Stimulated activated naive B cell treated with anti-CD40 and anti-IgM and Interleukin-4, amounts not matched to agents 10 μg/mL and 1 μg/mL and 100 μg/mL, for 72 hours (primary cell): ENCODE data around the gene SGCG.
"Not testable (repeated sequence)": the region's sequence is repeated elsewhere in the genome, so short reads cannot be mapped to it uniquely, and the experiment has no call there.

Experiments used
- ATAC-seq, 2 donors: fragments of 150-1000 bp; cut with Tn5 transposase; replicated peaks; 2 replicates each; pipeline ENCODE4 v1.10.0; 2021; ENCODE audit warnings: moderate library complexity in 1 of 2
- DNase-seq: peaks from one replicate; pipeline ENCODE4 v3.0.0; 2021
- H3K27ac Mint-ChIP-seq: one replicate; pipeline ENCODE4 v1.8.0; 2022; ENCODE audit warnings: mild to moderate bottlenecking, mixed read lengths
- H3K27me3 Mint-ChIP-seq, 2 donors: one replicate each; pipeline ENCODE4 v1.8.0; 2022; ENCODE audit warnings: mixed read lengths in 2 of 2
- H3K36me3 Mint-ChIP-seq, 2 donors: one replicate each; pipeline ENCODE4 v1.8.0; 2022; ENCODE audit warnings: mixed read lengths in 2 of 2, mild to moderate bottlenecking in 1 of 2
- H3K4me1 Mint-ChIP-seq, 2 donors: one replicate each; pipeline ENCODE4 v1.8.0; 2022; ENCODE audit warnings: mixed read lengths in 2 of 2, mild to moderate bottlenecking in 1 of 2
- H3K4me3 Mint-ChIP-seq, 2 donors: one replicate each; pipeline ENCODE4 v1.8.0; 2022; ENCODE audit warnings: mild to moderate bottlenecking in 2 of 2, mixed read lengths in 2 of 2, moderate library complexity in 1 of 2
- H3K9me3 Mint-ChIP-seq, 2 donors: one replicate each; pipeline ENCODE4 v1.8.0; 2022; ENCODE audit warnings: mixed read lengths in 2 of 2, mild to moderate bottlenecking in 1 of 2

The SGCG gene

DNA sequence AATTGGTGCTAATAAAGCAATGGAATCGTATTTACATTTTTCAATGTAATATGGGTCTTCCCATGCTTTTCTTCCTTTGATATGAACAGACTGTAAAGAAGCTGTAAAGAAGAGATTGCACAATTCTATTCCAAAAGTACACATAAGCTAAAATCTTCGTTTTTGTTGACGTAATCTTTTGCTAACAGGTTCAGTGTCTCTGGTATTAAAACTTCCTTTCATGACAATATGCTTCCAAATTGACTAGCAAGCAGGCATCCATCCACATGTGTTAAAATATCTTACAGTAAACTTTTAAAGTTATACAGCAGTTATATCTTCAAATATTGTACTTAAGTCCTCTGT is 19.3 kb upstream of the SGCG start:
- H3K9me3 Mint-ChIP-seq, result no peaks in the 10 kb centered on the region
- peaks cover 3 to 8% of the 10 kb centered on the region in 2 donors for H3K4me1 Mint-ChIP-seq
- H3K36me3 Mint-ChIP-seq, result peaks cover 0 to 2% of the 10 kb centered on the region in 2 donors
- no peak overlapping the region for H3K27ac Mint-ChIP-seq
- DNase-seq (no peak), ATAC-seq (no peak)
- no peak overlapping the region for H3K4me3 Mint-ChIP-seq
- peaks cover 27 to 31% of the 10 kb centered on the region in 2 donors for H3K27me3 Mint-ChIP-seq

DNA sequence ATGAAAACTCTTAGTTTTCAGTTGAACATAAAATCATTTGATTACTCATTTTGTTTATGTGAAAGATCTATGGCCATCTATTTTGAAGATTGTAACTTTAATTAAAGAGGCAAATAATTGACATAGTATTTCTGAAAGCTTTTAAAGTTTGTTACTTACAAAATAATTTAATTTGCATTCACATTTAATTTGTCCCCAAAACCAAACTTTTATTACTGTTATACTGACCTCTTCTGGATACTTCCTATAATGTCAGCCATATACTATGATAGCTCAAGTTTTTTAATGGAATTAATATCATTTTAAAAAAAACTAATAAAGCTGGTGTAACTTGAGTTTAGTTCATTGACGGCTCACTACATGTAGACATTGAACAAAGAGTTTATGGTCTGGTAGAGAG is 4.9 kb upstream of the SGCG start:
- Mint-ChIP-seq H3K27ac (no peak overlapping the region), H3K4me3 (no peak overlapping the region), H3K27me3 (peaks cover 0 to 5% of the 10 kb centered on the region in 2 donors), H3K9me3 (peaks cover 7 to 9% of the 10 kb centered on the region in 2 donors), H3K36me3 (peaks cover 0 to 3% of the 10 kb centered on the region in 2 donors), H3K4me1 (no peaks in the 10 kb centered on the region)
- ATAC-seq, result no peak
- no peak for DNase-seq

DNA sequence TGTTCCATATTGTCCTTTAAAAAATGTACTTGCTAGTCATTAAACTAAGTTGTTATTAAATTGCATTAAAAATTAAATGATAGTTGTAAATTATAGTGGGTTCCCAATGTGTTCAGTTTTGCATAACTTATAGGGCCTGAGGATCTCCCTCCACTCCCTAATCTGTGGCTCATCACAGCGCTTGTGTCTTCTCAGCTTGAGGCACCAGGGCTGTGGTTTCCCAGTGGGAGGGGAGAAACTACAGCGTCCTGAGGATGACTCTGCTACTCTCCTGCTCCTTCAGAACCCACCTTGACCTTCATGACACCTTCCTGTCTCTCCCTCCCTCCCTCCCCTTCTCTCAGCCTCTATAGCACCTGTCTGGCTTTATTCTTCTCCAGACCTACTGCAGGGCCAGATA is 1.4 kb downstream of the SGCG start:
- Mint-ChIP-seq H3K9me3 (peaks cover 0 to under 1% of the 10 kb centered on the region in 2 donors), H3K27me3 (no peaks in the 10 kb centered on the region), H3K4me3 (no peak overlapping the region), H3K36me3 (no peaks in the 10 kb centered on the region), H3K27ac (no peak overlapping the region), H3K4me1 (no peaks in the 10 kb centered on the region)
- DNase-seq (no peak), ATAC-seq (no peak)

DNA sequence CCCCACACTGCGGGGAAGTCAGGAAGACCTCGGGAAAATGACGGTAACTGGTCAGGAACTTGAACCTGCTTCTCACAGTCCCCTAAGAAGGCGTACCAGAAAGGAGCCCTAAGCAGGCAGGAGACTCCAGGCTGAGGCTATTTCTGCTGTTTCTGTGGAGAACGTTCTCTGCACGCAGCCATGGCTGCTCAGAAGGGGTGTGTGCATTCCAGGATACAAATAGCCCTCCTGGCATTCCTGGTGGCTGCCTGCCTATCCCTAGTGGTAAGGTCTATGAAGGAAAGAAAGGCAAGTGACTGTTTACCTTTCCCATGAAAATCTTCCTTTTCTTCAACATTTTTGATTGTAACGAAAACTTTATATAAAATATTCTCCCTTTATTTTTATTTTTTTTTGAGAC is 2.5 kb downstream of the SGCG start:
- DNase-seq (no peak), ATAC-seq (no peak)
- no peaks in the 10 kb centered on the region for H3K36me3 Mint-ChIP-seq
- no peaks in the 10 kb centered on the region for H3K9me3 Mint-ChIP-seq
- no peaks in the 10 kb centered on the region for H3K27me3 Mint-ChIP-seq
- no peaks in the 10 kb centered on the region for H3K4me1 Mint-ChIP-seq
- H3K4me3 Mint-ChIP-seq, result no peak overlapping the region
- no peak overlapping the region for H3K27ac Mint-ChIP-seq

DNA sequence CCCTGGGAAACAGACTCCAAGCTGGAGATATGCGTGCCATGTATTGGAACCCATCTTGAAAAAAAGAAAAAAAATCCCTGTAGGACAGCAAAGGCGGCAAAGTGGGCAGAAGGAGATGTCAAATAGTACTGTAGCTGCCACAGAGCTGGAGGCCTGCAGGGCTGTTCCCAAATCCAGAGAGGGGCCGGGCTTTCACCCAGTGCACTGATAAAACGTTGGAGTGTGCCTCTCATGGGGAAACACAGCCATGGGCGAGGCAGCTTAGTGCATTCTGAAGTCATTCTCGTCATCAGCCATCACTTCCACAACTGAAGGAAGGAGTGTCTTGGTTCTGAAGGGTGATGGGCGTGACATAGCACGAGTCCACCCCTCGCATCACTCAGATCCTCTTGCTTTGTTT is 4.8 kb downstream of the SGCG start:
- no peaks in the 10 kb centered on the region for H3K27me3 Mint-ChIP-seq
- no peaks in the 10 kb centered on the region for H3K36me3 Mint-ChIP-seq
- DNase-seq (no peak), ATAC-seq (no peak)
- no peak overlapping the region for H3K27ac Mint-ChIP-seq
- H3K4me1 Mint-ChIP-seq, result no peaks in the 10 kb centered on the region
- H3K4me3 Mint-ChIP-seq, result no peak overlapping the region
- H3K9me3 Mint-ChIP-seq, result no peaks in the 10 kb centered on the region

DNA sequence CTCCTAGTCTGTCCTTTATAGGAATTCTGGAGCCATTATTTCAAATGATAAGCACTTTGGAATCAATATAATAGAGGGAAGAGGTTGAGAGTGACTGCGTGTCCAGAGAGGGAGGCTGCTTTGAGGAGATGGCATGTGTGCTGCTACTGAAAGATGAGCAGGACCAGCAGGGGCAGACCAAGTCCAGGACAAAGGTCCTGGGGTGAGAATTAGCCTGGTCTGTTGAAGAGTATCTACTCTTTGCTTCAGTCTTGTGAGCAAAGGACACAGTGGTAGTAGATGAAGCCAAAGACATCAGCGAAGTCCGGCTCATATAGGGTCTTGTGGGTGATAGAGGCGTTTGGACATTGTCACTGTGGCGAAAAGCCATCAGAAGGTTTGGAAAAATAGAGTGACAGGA is 21.1 kb downstream of the SGCG start:
- H3K36me3 Mint-ChIP-seq, result no peaks in the 10 kb centered on the region
- no peaks in the 10 kb centered on the region for H3K9me3 Mint-ChIP-seq

DNA sequence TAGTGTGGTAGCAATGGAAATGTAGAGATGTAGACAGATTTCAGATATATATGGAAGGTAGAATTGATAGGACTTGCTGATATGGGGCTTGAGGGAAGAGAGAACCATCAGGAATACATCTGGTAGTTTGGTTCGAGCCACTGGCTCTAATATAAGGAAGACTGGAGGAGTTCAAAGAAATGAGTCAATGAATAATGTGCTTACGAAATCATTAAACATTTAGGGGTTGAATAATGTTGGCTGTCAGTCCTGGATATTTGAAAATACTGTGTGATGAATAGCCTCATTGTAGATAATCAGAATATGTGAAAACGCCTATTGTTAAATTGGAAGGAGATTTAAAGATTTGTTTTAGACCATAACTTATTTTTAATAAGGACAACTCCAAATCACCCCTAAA is 21.6 kb downstream of the SGCG start:
- DNase-seq (no peak), ATAC-seq (no peak)
- no peaks in the 10 kb centered on the region for H3K9me3 Mint-ChIP-seq
- no peak overlapping the region for H3K4me3 Mint-ChIP-seq
- H3K36me3 Mint-ChIP-seq, result no peaks in the 10 kb centered on the region
- no peak overlapping the region for H3K27ac Mint-ChIP-seq
- H3K27me3 Mint-ChIP-seq, result peaks cover 1 to 4% of the 10 kb centered on the region in 2 donors
- no peaks in the 10 kb centered on the region for H3K4me1 Mint-ChIP-seq

More for the DNA sequence above, 21.1 kb downstream of the SGCG start:
- Mint-ChIP-seq H3K4me1 (no peaks in the 10 kb centered on the region), H3K4me3 (no peak overlapping the region), H3K27ac (no peak overlapping the region), H3K27me3 (peaks cover 4 to 7% of the 10 kb centered on the region in 2 donors)
- ATAC-seq, result no peak
- no peak for DNase-seq

DNA sequence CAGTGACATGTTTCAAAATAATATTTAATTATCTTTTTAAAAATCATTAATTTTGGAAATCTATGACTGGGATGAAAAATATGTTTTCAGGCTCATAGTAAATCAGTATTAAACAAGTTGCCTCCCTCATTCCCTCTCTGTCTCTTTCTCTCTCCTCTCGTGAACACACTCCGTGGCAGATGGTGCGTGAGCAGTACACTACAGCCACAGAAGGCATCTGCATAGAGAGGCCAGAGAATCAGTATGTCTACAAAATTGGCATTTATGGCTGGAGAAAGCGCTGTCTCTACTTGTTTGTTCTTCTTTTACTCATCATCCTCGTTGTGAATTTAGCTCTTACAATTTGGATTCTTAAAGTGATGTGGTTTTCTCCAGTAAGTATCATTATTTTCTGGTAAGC is 22.7 kb downstream of the SGCG start:
- H3K4me3 Mint-ChIP-seq, result no peak overlapping the region
- no peaks in the 10 kb centered on the region for H3K4me1 Mint-ChIP-seq
- H3K9me3 Mint-ChIP-seq, result no peaks in the 10 kb centered on the region
- DNase-seq, result no peak
- ATAC-seq, result no peak
- no peaks in the 10 kb centered on the region for H3K36me3 Mint-ChIP-seq
- H3K27ac Mint-ChIP-seq, result no peak overlapping the region
- peaks cover 0 to 4% of the 10 kb centered on the region in 2 donors for H3K27me3 Mint-ChIP-seq

DNA sequence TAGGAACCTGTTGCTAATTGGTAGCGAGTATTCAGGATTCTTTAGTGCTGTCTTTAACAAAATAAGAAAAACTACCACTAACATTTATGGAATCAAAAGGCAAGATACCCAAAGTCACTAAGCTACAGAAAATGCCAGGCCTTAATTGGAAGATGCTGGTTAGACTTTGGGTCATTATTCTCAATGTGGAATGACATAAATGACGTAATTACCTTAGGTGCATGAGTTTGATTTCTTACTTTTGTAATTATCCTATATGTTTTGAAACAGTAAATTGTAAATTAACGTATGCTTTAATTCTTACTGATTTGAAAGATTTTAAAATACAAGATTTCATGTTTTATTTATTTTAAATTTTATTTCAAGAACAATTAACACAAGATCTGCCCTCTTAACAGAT is 25.0 kb downstream of the SGCG start:
- no peaks in the 10 kb centered on the region for H3K9me3 Mint-ChIP-seq
- no peak overlapping the region for H3K27ac Mint-ChIP-seq
- H3K36me3 Mint-ChIP-seq, result no peaks in the 10 kb centered on the region
- ATAC-seq (no peak), DNase-seq (no peak)
- H3K4me1 Mint-ChIP-seq, result no peaks in the 10 kb centered on the region
- H3K27me3 Mint-ChIP-seq, result peaks cover 0 to 4% of the 10 kb centered on the region in 2 donors
- no peak overlapping the region for H3K4me3 Mint-ChIP-seq

DNA sequence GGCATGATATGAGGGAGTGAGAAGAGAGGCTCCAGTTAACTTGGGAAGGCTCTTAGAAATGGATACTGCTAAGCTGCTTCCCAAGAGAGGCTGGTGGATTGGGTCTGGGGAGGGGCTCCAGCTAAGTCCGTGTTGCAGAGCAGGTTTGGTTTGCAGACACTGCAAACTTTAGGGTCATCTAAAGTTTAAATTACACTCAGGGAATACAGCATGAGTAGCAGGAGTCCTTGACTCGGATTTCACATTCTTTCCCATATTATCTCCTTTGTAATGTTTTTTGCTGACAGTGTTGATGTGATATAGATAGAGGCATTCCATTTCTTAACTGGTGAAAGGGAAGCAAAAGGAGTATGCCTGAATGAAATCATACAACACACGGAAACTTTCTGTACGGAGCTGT is 31.9 kb downstream of the SGCG start:
- H3K27ac Mint-ChIP-seq, result no peak overlapping the region
- H3K4me3 Mint-ChIP-seq, result no peak overlapping the region
- ATAC-seq (no peak), DNase-seq (no peak)
- no peaks in the 10 kb centered on the region for H3K36me3 Mint-ChIP-seq
- H3K9me3 Mint-ChIP-seq, result peaks cover 10 to 15% of the 10 kb centered on the region in 2 donors
- no peaks in the 10 kb centered on the region for H3K27me3 Mint-ChIP-seq
- no peaks in the 10 kb centered on the region for H3K4me1 Mint-ChIP-seq

DNA sequence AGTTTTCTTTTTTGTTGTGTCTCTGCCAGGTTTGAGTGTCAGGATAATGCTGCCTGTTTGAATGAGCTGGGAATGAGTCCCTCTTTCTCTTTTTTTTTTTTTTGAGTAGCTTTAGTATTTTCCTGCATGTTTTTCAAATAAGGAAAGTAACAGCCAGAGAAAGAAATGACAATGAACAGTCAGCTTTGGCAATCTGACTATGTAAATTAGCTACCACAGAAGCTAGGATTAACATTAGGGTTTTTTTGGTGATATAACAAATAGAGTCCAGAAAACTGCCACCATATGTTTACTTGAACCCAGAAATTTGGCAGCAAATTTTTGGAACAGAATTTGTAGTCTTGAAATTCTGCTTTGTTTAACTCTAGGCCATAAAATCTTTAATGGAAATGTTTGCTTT is 50.5 kb downstream of the SGCG start:
- H3K36me3 Mint-ChIP-seq, result no peaks in the 10 kb centered on the region
- H3K4me1 Mint-ChIP-seq, result no peaks in the 10 kb centered on the region
- H3K9me3 Mint-ChIP-seq, result peaks cover 0 to 3% of the 10 kb centered on the region in 2 donors
- H3K27me3 Mint-ChIP-seq, result peaks cover 4 to 17% of the 10 kb centered on the region in 2 donors
- ATAC-seq, result no peak
- DNase-seq, result no peak
- H3K4me3 Mint-ChIP-seq, result no peak overlapping the region
- no peak overlapping the region for H3K27ac Mint-ChIP-seq

DNA sequence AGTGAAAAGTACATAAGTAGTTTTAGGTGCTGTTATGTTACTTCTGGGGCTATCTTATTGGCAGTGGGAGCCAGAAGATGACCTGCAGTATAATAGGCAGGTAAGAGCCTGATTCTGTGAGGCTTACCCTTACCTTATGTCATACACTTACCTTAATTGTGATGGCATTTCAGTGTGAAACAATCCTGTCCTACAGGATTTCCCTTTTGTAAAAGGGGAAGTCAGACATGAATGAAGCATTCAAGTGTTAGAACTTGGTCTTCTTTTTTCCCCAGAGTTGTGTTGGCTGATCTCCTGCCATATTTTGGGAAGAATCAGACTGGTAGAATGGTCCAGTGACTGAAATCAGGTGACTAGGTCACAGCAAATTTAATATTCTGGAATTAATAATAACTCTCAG is 55.2 kb downstream of the SGCG start:
- H3K9me3 Mint-ChIP-seq, result peaks cover 0 to 3% of the 10 kb centered on the region in 2 donors
- H3K27me3 Mint-ChIP-seq, result peaks cover 9 to 24% of the 10 kb centered on the region in 2 donors
- H3K36me3 Mint-ChIP-seq, result no peaks in the 10 kb centered on the region
- no peak overlapping the region for H3K27ac Mint-ChIP-seq
- H3K4me1 Mint-ChIP-seq, result no peaks in the 10 kb centered on the region
- H3K4me3 Mint-ChIP-seq, result no peak overlapping the region
- DNase-seq (no peak), ATAC-seq (no peak)

DNA sequence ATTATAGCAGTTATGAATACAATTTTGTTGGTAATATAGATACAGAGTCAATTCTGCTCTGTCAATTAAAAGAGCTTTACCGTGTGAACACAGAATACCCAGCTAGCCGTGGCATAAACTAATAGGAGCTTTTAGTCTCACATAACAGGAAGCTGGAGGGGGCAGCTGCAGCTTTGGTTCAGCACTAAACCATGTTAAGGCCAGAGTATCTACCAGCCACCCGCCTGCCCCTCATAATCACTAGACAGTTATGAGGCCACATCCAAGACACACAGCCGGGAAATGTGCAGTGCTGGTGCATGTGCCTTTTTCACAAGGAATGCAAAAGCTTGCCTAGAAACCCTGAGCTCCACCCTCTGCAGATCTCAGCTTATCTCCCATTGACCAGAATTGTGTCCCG is 62.3 kb downstream of the SGCG start:
- no peak for DNase-seq
- H3K9me3 Mint-ChIP-seq, result no peaks in the 10 kb centered on the region
- H3K4me1 Mint-ChIP-seq, result no peaks in the 10 kb centered on the region
- peaks cover 8 to 15% of the 10 kb centered on the region in 2 donors for H3K27me3 Mint-ChIP-seq
- no peaks in the 10 kb centered on the region for H3K36me3 Mint-ChIP-seq
- ATAC-seq, result no peak
- H3K27ac Mint-ChIP-seq, result no peak overlapping the region
- H3K4me3 Mint-ChIP-seq, result no peak overlapping the region

DNA sequence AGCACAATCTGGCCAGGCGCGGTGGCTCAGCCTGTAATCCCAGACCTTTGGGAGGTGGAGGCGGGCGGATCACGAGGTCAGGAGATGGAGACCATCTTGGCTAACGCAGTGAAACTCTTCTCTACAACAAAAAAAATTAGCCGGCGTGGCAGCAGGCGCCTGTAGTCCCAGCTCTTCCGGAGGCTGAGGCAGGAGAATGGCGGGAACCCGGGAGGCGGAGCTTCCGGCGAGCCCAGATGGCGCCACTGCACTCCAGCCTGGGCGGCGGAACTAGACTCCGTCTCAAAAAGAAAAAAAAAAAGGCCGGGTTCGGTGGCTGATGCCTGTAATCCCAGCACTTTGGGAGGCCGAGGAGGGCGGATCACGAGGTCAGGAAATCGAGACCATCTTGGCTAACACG is 67.6 kb downstream of the SGCG start:
- not testable (repeated sequence) for H3K36me3 Mint-ChIP-seq, H3K9me3 Mint-ChIP-seq, H3K4me3 Mint-ChIP-seq, DNase-seq, H3K4me1 Mint-ChIP-seq, H3K27ac Mint-ChIP-seq, H3K27me3 Mint-ChIP-seq, ATAC-seq

DNA sequence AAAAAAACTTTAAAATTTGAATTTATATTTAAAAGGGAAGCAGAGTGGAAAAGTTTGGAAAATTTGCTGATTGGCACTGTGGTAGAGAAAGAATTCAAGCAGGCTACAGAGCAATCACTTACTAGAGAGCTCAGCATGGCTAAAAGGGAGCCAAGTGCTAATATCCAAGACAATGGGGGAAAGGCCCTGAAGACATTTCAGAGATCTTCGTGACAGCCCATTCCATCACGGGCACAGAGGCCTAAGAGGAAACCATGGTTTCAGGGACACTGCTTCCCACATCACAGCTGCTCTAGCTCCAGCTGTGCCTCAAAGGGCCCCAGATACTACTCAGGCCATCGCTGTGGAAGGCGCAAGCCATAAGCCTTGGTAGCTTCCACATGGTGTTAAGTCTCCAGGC is 73.7 kb downstream of the SGCG start:
- ATAC-seq (no peak), DNase-seq (no peak)
- peaks cover 5 to 7% of the 10 kb centered on the region in 2 donors for H3K27me3 Mint-ChIP-seq
- H3K4me1 Mint-ChIP-seq, result no peaks in the 10 kb centered on the region
- H3K36me3 Mint-ChIP-seq, result no peaks in the 10 kb centered on the region
- no peak overlapping the region for H3K27ac Mint-ChIP-seq
- H3K4me3 Mint-ChIP-seq, result no peak overlapping the region
- H3K9me3 Mint-ChIP-seq, result peaks cover 4 to 6% of the 10 kb centered on the region in 2 donors

DNA sequence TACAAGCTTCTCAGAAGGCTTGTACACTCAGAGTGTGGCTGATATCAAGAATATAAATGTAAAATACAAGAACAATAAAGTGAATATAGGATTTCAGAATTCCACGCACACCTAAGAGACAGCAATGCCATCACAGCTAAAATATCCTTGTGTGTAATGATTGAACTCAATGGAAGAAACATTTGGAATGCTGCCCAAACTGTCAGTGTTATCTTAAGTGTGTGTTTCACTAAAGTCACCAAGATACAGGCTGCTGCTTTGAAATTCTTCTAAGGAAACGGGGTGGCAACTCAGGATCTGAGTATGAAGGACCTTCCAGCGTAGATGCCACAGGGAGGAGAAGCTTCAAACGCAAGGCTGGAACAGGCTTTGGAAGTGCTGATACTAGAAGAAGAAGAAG is 86.8 kb downstream of the SGCG start:
- H3K4me3 Mint-ChIP-seq, result no peak overlapping the region
- H3K27me3 Mint-ChIP-seq, result peaks cover 0 to 4% of the 10 kb centered on the region in 2 donors
- H3K4me1 Mint-ChIP-seq, result peaks cover 0 to 8% of the 10 kb centered on the region in 2 donors
- no peaks in the 10 kb centered on the region for H3K36me3 Mint-ChIP-seq
- DNase-seq (no peak), ATAC-seq (no peak)
- H3K9me3 Mint-ChIP-seq, result no peaks in the 10 kb centered on the region
- H3K27ac Mint-ChIP-seq, result no peak overlapping the region
